HL-60/S4 (cell line): ENCODE measurements around the gene SLC37A3.
"Not testable (repeated sequence)": the region's sequence is repeated elsewhere in the genome, so short reads cannot be mapped to it uniquely, and the experiment has no call there.

Experiments
- in situ Hi-C: fragments of 300-500 bp; cut with MboI; formaldehyde crosslinking; loops from 2 replicates; pipeline ENCODE4 v1.14.3; 2022; ENCODE audit warnings: low sequenced_read_pairs

SLC37A3 gene

DNA sequence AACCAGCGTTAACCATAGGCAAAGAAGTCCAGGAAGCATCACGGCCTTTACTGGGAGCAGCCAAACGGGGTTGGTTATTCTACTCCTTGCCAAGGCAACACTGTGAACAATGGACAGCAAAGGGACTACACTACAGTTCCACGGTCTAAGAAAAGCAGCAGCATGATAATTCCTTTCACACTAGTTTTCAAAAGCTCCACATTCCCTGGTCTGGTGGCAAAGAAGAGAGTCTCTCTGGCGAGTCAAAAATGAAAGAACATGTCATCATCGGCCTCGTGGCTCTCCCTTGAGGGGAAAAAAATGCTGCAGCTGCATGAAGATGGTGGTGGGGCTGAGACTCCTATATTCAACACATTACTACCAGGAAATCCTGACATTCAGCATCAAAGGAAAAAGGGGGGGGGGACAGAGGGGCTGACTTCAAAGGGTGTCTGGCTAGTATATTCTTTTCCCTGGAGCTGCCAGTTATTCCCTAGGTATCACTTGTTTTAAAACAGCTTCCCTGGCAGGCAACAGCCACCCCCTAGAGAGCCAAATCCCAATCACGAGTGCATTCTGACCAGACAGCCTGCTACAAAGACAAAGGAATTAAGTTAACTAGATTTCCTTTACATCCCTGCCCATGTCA is 49.1 kb downstream of the SLC37A3 start:
- in situ Hi-C loops = loop anchor here (25.0 kb wide), 3 partner anchors 337 to 862 kb away; partner anchors contain the start of gene KLRG2

GRCh38 chr7:140348161-140348849 is 50.0 kb downstream of the SLC37A3 start:
- in situ Hi-C loops = loop anchor here (25.0 kb wide), 3 partner anchors 336 to 861 kb away; partner anchors contain the start of gene KLRG2

- in situ Hi-C loops = loop anchor here (25.0 kb wide), 3 partner anchors 335 to 860 kb away; partner anchors contain the start of gene KLRG2
These were observed 51.1 kb downstream of the SLC37A3 start for GRCh38 chr7:140347218-140347617.

GRCh38 chr7:140345426-140345825 is 52.9 kb downstream of the SLC37A3 start:
- in situ Hi-C loops = loop anchor here (25.0 kb wide), 3 partner anchors 333 to 858 kb away; partner anchors contain the start of gene KLRG2

DNA sequence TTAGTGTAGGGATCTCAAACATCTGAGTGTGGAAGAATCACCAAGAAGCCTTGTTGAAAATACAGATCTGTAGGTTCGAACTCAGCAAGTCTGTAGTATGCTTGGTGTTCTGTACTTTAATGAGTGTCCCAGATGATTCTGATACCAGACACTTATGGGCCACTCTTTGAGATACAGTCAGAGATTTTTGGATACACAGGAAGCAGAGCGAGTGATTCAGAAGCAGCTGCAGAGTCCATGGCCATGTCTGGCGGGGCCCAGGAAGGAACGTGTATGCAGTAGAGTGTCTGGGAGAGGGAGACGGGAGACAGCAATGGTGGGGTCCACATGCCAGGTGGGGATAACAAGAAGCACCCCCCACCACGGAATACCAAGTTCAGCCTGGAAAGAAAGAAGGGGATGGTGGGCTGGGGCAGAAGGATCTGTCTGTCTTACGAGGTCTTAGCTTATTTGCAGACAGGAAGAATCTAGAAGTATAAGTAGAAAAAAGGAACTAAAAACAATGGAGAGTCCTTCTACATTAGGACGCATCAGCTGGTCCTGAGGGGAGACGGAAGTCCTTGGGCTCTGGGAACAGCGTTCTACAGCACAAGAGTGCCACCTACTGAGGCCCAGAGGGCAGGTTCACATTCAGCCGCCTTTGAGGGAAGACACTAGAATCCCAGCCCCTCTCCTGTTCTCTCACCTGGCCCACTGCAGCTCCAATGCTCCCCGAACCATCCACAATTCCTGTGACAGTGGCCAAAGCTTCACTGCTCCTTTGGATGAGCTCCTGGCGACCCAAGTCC is 55.4 kb downstream of the SLC37A3 start:
- in situ Hi-C loops = loop anchor here (25.0 kb wide), 3 partner anchors 331 to 856 kb away; partner anchors contain the start of gene KLRG2

DNA sequence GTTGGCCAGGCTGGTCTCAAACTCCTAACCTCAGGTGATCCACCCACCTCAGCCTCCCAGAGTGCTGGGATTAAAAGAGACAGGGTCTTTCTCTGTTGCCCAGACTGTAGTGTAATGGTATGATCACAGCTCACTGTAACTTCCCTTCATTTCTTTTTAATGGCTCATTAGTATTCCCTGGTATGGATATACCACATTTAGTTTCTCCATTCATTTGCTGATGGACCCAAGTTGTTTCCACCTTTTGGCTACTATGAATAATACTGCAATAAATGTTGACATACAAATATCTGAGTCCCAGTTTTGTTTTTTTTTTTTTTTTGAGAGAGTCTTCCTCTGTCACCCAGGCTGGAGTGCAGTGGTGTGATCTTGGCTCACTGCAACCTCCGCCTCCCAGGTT is 59.4 kb downstream of the SLC37A3 start:
- in situ Hi-C loops = loop anchor here (25.0 kb wide), 3 partner anchors 327 to 852 kb away; partner anchors contain the start of gene KLRG2

DNA sequence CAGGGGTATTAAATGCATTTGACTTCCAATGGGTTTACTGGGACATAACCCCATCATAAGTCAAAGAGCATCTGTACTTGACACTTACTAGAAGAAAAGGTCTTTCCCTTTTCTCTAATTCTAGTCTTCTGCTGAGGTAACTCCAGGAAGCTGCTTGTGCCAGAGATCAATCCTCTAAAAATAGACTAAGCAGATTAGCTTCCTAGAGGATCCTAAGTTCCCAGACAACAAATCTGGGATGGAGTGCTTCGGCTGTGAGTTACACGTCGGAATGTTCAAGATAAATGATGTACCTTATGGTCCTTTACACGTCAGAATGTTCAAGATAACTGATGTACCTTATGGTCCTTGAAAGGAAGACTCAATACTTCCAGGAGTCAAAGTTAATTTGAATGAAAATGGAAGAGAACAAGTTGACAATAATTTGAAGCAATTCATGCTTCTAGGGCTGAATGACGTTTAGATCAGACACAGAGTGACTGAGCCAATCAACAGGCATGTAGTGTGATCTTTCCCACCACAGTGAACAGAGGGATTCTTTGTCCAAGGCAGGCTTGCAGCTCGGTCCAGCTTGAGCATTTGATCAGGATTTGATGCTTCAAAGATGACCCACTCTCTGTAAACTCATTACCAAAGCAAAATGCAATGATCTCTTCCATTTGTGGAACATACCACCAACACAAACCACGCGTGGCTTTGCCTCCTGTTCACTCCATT is 63.8 kb downstream of the SLC37A3 start:
- in situ Hi-C loops = loop anchor here (25.0 kb wide), 3 partner anchors 322 to 847 kb away; partner anchors contain the start of gene KLRG2

DNA sequence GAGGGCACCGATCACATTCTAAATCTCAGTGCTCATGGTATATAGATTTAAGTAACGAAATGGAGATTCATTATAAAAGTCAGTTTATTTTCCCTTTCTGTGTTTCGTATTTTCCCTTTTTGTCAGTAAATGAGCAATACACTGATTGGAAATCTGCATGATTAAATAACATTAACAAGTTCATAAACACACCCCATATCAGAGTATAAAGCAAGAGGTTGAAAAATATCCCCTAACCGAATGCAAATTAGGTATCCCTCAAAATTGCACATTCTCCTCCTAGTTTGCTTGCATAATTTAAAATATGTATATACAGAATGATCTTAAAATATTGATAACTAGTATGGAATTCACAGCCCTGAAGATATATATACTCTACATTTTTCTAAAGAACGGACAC is 64.6 kb downstream of the SLC37A3 start:
- in situ Hi-C loops = loop anchor here (25.0 kb wide), 3 partner anchors 321 to 846 kb away; partner anchors contain the start of gene KLRG2

DNA sequence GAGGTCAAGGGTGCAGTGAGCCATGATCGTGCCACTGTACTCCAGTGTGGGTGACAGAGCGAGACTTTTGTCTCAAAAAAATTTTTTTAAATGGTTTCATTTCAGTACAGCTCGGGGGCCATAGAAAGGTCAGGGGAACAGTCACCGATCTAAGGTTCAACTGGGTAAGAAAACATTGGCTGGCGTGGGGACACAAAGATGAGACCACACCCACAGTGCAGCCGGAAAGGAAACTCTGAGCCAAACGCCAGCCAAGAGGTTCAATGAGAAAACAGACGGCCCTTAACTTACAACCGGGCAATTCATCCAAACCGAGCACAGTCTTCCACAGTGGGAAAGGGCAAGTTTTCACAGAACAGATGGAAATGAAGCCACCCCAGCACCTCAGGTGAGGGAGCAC is 65.1 kb downstream of the SLC37A3 start:
- in situ Hi-C loops = loop anchor here (25.0 kb wide), 3 partner anchors 321 to 846 kb away; partner anchors contain the start of gene KLRG2

- in situ Hi-C loops = loop anchor here (25.0 kb wide), 3 partner anchors 318 to 843 kb away; partner anchors contain the start of gene KLRG2
These were observed 67.7 kb downstream of the SLC37A3 start for GRCh38 chr7:140330595-140330994.

DNA sequence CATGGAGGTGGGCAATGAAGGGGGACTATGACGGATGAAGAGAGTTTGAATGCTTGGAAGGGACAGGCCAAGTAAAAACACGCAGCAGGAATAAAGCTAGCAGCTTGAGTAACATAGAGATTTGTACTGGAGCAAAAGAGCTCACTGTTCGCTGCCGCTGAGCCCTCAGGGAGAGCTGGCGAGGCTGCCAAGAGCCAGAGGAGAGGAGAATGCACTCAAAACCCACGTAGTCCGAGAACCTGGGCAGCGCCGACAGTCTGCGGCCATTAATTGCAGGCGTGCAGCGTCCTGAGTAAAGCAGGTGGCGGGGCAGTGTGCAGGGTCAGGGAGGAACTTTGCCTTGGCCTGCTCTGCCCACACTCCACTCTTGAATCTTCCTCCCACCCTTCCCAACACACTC is 68.2 kb downstream of the SLC37A3 start:
- in situ Hi-C loops = loop anchor here (25.0 kb wide), 3 partner anchors 318 to 843 kb away; partner anchors contain the start of gene KLRG2

DNA sequence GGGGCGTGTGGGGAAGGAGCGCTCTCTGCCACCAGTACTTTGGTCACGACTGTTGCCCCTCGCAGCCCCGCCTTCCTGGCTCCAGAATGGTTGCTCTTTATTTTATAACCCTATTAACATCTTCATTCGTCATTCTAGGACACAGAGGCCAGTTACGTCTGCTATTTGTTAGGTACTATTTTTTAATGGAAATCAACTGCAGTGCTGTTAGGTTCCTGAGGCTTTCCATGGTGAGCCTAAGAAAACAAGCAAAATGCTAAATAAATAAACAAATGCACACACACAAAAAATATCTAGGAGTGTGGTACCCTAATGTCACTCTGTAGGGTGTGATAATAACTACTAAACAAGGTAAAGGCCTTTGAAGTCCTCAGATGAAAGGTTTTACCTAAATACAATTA is 71.1 kb downstream of the SLC37A3 start:
- in situ Hi-C loops = loop anchor here (25.0 kb wide), 3 partner anchors 315 to 840 kb away; partner anchors contain the start of gene KLRG2

- in situ Hi-C loops = loop anchor here (25.0 kb wide), 3 partner anchors 314 to 839 kb away; partner anchors contain the start of gene KLRG2
These were observed 72.0 kb downstream of the SLC37A3 start for GRCh38 chr7:140326116-140326928.

- in situ Hi-C loops = loop anchor here (25.0 kb wide), 3 partner anchors 313 to 838 kb away; partner anchors contain the start of gene KLRG2
These were observed 72.7 kb downstream of the SLC37A3 start for GRCh38 chr7:140325600-140325999.

DNA sequence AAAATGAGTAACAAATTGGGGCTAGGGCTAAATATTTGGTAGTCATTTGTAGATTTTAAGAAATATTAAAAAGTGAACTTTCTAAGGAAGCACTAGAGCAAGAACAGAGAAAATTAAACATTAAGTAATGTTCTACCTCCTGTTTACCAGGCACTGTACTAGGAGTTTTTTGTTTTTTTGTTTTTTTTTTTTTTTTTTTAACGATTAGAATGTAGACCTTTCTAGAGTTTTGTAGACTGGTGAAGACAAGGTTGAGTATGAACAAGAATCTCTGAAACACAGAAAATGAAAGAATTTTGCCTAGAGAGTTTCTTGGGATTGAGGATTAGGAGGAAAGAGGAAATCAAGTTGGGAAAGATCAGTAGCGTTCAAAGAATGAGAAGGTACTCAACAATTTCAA is 73.6 kb downstream of the SLC37A3 start:
- in situ Hi-C loops = loop anchor here (25.0 kb wide), 3 partner anchors 312 to 837 kb away; partner anchors contain the start of gene KLRG2

GRCh38 chr7:140322759-140323158 is 75.6 kb downstream of the SLC37A3 start:
- in situ Hi-C loops = no loop called here

DNA sequence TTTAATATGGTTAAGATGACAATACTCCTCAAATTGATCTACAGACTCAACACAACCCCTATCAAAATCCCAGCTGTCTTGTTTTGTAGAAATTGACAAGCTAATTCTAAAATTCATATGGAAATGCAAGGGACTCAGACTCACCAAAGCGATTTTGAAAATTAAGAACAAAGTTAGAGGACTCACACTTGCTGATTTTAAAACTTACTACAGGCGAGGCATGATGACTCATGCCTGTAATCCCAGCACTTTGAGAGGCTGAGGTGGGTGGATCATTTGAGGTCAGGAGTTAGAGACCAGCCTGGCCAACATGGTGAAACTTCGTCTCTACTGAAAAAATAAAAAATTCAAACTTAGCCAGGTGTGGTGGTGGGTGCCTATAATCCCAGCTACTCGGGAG is 78.3 kb downstream of the SLC37A3 start:
- in situ Hi-C loops = not testable (repeated sequence)

- in situ Hi-C loops = no loop called here
These were observed 80.3 kb downstream of the SLC37A3 start for GRCh38 chr7:140317999-140318398.

- in situ Hi-C loops = no loop called here
These were observed 80.7 kb downstream of the SLC37A3 start for GRCh38 chr7:140317597-140317996.
